SU-DHL-6 (cell line): ENCODE measurements around the gene FAM111B.

ENCODE experiments used
- H2AFZ ChIP-seq: fragments of 200-600 bp; sonication (generic); 2 replicates; pipeline ENCODE4 v1.6.1; 2014; ENCODE audit warnings: low read depth, mild to moderate bottlenecking, moderate library complexity, mixed read lengths, antibody characterized with exemption, low read length; ENCODE audit not compliant: severe bottlenecking
- H3F3A ChIP-seq: fragments of 200-600 bp; shearing (Covaris generic); 2 replicates; pipeline ENCODE4 v1.6.0; 2016; ENCODE audit warnings: antibody characterized with exemption, mild to moderate bottlenecking; ENCODE audit not compliant: insufficient read depth
- H3K27ac ChIP-seq: fragments of 200-600 bp; sonication (generic); 2 replicates; pipeline ENCODE4 v1.5.1; 2016; ENCODE audit warnings: low read depth, mild to moderate bottlenecking, low read length, moderate library complexity, mixed read lengths
- H3K27me3 ChIP-seq: fragments of 200-600 bp; sonication (generic), shearing (Covaris generic); 2 replicates; pipeline ENCODE4 v1.6.0; 2014; ENCODE audit warnings: mild to moderate bottlenecking, low read length
- H3K36me3 ChIP-seq: fragments of 200-600 bp; sonication (generic); 2 replicates; pipeline ENCODE4 v1.6.1; 2014; ENCODE audit warnings: mild to moderate bottlenecking, low read length, mixed read lengths
- H3K4me2 ChIP-seq: fragments of 300-600, 200-600 bp; shearing (Covaris generic), sonication (generic); 2 replicates; pipeline ENCODE4 v1.6.0; 2014; ENCODE audit warnings: low read length, low read depth, mild to moderate bottlenecking; ENCODE audit not compliant: poor library complexity, severe bottlenecking
- H3K4me3 ChIP-seq: fragments of 200-600 bp; sonication (generic); 2 replicates; pipeline ENCODE4 v1.5.1; 2014; ENCODE audit warnings: antibody characterized with exemption, low read length, mild to moderate bottlenecking, mixed read lengths; ENCODE audit not compliant: insufficient read depth, poor library complexity, severe bottlenecking
- H3K79me2 ChIP-seq: fragments of 200-600 bp; sonication (generic); 2 replicates; pipeline ENCODE4 v1.6.1; 2014; ENCODE audit warnings: mild to moderate bottlenecking, low read length, moderate library complexity; ENCODE audit not compliant: insufficient read depth
- H3K9ac ChIP-seq: fragments of 200-600 bp; sonication (generic); 2 replicates; pipeline ENCODE4 v1.7.0; 2014; ENCODE audit warnings: mild to moderate bottlenecking, low read length
- H3K9me2 ChIP-seq: fragments of 200-600 bp; sonication (generic); replicated peaks from 2 replicates; pipeline ENCODE4 v1.6.1; 2014; ENCODE audit warnings: low read length; ENCODE audit not compliant: insufficient read depth
- H3K9me3 ChIP-seq: fragments of 200-600 bp; sonication (generic); 2 replicates; pipeline ENCODE4 v1.6.1; 2014; ENCODE audit warnings: low read length, mixed read lengths; ENCODE audit not compliant: insufficient read depth
- H4K20me1 ChIP-seq: fragments of 200-600 bp; sonication (generic); 2 replicates; pipeline ENCODE4 v1.6.1; 2014; ENCODE audit warnings: low read depth, mild to moderate bottlenecking, antibody characterized with exemption, low read length, moderate library complexity, mixed read lengths
- CTCF ChIP-seq: fragments of 200-600 bp; sonication (generic); IDR thresholded peaks from one replicate; pipeline ENCODE4 v1.5.1; 2017; ENCODE audit warnings: antibody characterized with exemption, mild to moderate bottlenecking, low read length, moderate library complexity; ENCODE audit not compliant: insufficient read depth, poor library complexity, severe bottlenecking
- EZH2phosphoT487 ChIP-seq: fragments of 200-600 bp; sonication (generic), shearing (Covaris generic); conservative IDR thresholded peaks from 2 replicates; pipeline ENCODE4 v1.6.1; 2018; ENCODE audit warnings: mild to moderate bottlenecking, antibody characterized with exemption, low read length, moderate library complexity, mixed read lengths

Gene FAM111B

GRCh38 chr11:59141673-59142460 is 34.8 kb downstream of the FAM111B start:
- H2AFZ ChIP-seq: peak overlapping the region; percentile 43
- no peak overlapping the region for H3K27ac ChIP-seq

DNA sequence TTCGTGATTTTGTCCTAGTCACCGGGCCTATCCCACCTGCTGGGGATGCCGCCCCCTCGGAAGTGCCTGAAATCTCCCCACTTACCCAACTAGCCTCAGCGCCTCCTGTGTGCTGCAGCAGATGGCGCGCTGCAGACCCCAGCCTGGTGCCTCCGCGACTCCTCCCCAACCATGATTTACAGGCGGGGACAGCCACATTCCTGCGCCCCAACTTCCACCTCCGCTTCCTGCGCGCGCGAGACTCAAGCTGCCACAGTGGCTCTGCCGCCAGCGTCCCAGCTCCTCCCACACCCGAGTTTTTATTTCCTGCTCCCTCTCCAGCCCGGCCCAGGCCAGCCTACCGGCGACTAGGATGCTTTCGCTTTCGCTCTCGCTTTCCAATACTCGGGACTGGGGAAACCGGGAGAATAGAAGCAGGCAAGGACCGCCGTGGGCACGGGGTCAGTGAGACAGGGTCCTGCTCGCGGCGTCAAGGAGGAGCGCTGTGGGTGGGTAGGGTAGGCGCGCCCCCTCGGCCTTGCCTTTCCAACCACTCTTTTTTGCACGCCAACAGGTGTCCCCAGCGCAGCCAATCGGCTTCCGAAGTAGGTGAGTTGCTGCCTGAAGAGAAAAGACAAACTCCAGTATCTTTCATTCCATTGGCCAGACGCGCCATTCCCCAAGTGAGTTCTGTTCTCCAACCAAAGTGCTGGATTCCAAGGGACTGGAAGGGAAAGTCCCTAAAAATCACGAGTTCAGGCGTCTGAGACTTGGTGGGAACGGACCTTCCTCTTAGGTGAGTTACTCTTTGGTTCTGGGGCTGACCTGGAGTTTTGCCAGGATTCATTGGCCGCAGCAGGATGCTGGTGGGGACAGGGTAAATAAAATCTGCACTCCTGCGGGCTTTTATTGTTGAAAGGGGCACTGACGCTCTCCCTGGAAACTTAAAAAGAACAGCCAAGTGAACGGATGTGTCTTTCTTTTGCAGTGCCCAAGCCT is 35.8 kb downstream of the FAM111B start, which contains the start of gene FAM111A:
TSS of gene FAM111A (plus strand) at position 327 of the 978 bp plus-strand sequence. CDS start 6,017 bp downstream, outside the sequence.
- Histone ChIP-seq H3K9me2 (no peaks in the 10 kb centered on the region), H3K27ac (peak within 1 kb of the TSS; percentile 96), H3K27me3 (no peaks in the 10 kb centered on the region), H3K9ac (peak within 1 kb of the TSS; percentile 90), H3K9me3 (no peaks in the 10 kb centered on the region), H3K4me3 (peak within 1 kb of the TSS; percentile 96), H4K20me1 (no peaks in the 10 kb centered on the region), H3K4me2 (peak within 1 kb of the TSS; percentile 96), H3K36me3 (peaks cover 15% of the 10 kb centered on the region), H2AFZ (peak within 1 kb of the TSS; percentile 43), H3F3A (peaks cover 32% of the 10 kb centered on the region), H3K79me2 (peaks cover 32% of the 10 kb centered on the region)
- TF ChIP-seq CTCF (peak; percentile 20), EZH2phosphoT487 (no peak)

More at GRCh38 chr11:59141673-59142460, 34.8 kb downstream of the FAM111B start:
- H3K79me2 ChIP-seq: peaks cover 22% of the 10 kb centered on the region
- H3K36me3 ChIP-seq: peaks cover 8% of the 10 kb centered on the region
- H4K20me1 ChIP-seq: no peaks in the 10 kb centered on the region
- peak overlapping the region; percentile 90 for H3K9ac ChIP-seq
- no peaks in the 10 kb centered on the region for H3K9me3 ChIP-seq
- no peaks in the 10 kb centered on the region for H3K27me3 ChIP-seq
- H3F3A ChIP-seq: peaks cover 26% of the 10 kb centered on the region
- no peak for TF ChIP-seq CTCF
- TF ChIP-seq EZH2phosphoT487: no peak
- peak overlapping the region; percentile 96 for H3K4me3 ChIP-seq
- no peaks in the 10 kb centered on the region for H3K9me2 ChIP-seq
- peak overlapping the region; percentile 96 for H3K4me2 ChIP-seq

DNA sequence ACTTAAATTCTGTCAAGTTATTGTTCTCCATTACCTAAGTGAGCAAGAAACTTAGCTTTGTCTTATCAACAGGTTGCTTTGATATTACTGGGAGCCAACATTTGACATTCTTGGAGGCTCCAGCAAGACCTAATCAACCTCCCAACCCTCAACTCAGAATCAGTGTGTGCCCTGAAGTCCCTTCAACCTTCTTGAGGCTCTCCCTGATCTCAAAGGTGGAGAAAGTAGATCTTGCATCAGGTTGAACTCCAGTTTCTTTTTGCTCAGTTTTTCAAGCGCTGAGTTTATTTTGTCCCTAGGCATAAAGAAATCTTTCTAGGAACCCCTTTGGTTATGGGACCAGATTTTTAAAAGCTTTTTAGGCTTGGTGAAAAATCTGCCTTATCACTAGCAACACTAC is 37.1 kb downstream of the FAM111B start:
- no peaks in the 10 kb centered on the region for H3K27me3 ChIP-seq
- H3K4me3 ChIP-seq: peak overlapping the region; percentile 96
- TF ChIP-seq EZH2phosphoT487: no peak
- TF ChIP-seq CTCF: no peak
- H3K36me3 ChIP-seq: peaks cover 28% of the 10 kb centered on the region
- H4K20me1 ChIP-seq: no peaks in the 10 kb centered on the region
- H3K9me2 ChIP-seq: no peaks in the 10 kb centered on the region
- H2AFZ ChIP-seq: no peak overlapping the region
- H3F3A ChIP-seq: peaks cover 42% of the 10 kb centered on the region
- H3K9ac ChIP-seq: peak overlapping the region; percentile 90
- peaks cover 45% of the 10 kb centered on the region for H3K79me2 ChIP-seq
- peak overlapping the region; percentile 96 for H3K27ac ChIP-seq
- H3K9me3 ChIP-seq: no peaks in the 10 kb centered on the region
- peak overlapping the region; percentile 96 for H3K4me2 ChIP-seq
